HepG2 (cell line): Measurements from ENCODE around the gene STK4. TPM values are rescaled to one million over a fixed set of nuclear protein-coding genes. Genes with fewer than 3 reads are reported as not detected.

Experiments used
- ATF7 ChIP-seq, 2 experiments: fragments of 450-650 bp in 1 of 2; sonication (generic) in 1 of 2; formaldehyde crosslinking in 1 of 2; IDR thresholded peaks; 2 replicates each; pipeline versions ENCODE4 v1.4.0 to v1.6.1; 2016 to 2020; ENCODE audit warnings: antibody characterized with exemption in 1 of 2, mild to moderate bottlenecking in 1 of 2, missing genetic modification reagents in 1 of 2
- DMTF1 ChIP-seq: sonication (generic); formaldehyde crosslinking; IDR thresholded peaks from 2 replicates; pipeline ENCODE4 v1.4.0; 2020; ENCODE audit warnings: mild to moderate bottlenecking, missing genetic modification reagents
- HNRNPLL ChIP-seq: fragments of 200-400 bp; formaldehyde crosslinking; IDR thresholded peaks from 2 replicates; pipeline ENCODE4 v1.6.1; 2017; ENCODE audit warnings: mild to moderate bottlenecking, low read depth, low read length; ENCODE audit not compliant: poor library complexity, severe bottlenecking
- MIER3 ChIP-seq: IDR thresholded peaks from 2 replicates; pipeline ENCODE4 v1.6.1; 2016; ENCODE audit warnings: missing compliant biosample characterization, borderline replicate concordance
- MLLT10 ChIP-seq: sonication (generic); formaldehyde crosslinking; IDR thresholded peaks from 2 replicates; pipeline ENCODE4 v1.4.0; 2020; ENCODE audit warnings: missing genetic modification reagents
- NFIB ChIP-seq: sonication (generic); formaldehyde crosslinking; IDR thresholded peaks from 2 replicates; pipeline ENCODE4 v1.9.0; 2021; ENCODE audit warnings: missing genetic modification reagents, mild to moderate bottlenecking, borderline replicate concordance
- RFX1 ChIP-seq: fragments of 450-650 bp; IDR thresholded peaks from 2 replicates; pipeline ENCODE4 v1.6.1; 2017
- SOX5 ChIP-seq: IDR thresholded peaks from 2 replicates; pipeline ENCODE4 v1.6.1; 2016; ENCODE audit warnings: borderline replicate concordance
- STAT5B ChIP-seq: sonication (generic); formaldehyde crosslinking; IDR thresholded peaks from 2 replicates; pipeline ENCODE4 v1.4.0; 2020; ENCODE audit warnings: missing genetic modification reagents
- TCF7 ChIP-seq: sonication (generic); IDR thresholded peaks from 2 replicates; pipeline ENCODE4 v1.6.1; 2016; ENCODE audit warnings: antibody characterized with exemption, low read depth
- U2AF2 ChIP-seq: fragments of 200-400 bp; formaldehyde crosslinking; IDR thresholded peaks from 2 replicates; pipeline ENCODE4 v1.6.1; 2017; ENCODE audit warnings: low read depth, mild to moderate bottlenecking, low read length
- ZBTB38 ChIP-seq: sonication (generic); formaldehyde crosslinking; IDR thresholded peaks from 2 replicates; pipeline ENCODE4 v1.5.1; 2020; ENCODE audit warnings: mild to moderate bottlenecking, missing genetic modification reagents
- ZGPAT ChIP-seq: IDR thresholded peaks from 2 replicates; pipeline ENCODE4 v1.6.1; 2016; ENCODE audit warnings: mild to moderate bottlenecking
- ZNF382 ChIP-seq: sonication (generic); formaldehyde crosslinking; IDR thresholded peaks from 2 replicates; pipeline ENCODE4 v1.5.0; 2020; ENCODE audit warnings: missing genetic modification reagents, mild to moderate bottlenecking, borderline replicate concordance
- ZNF546 ChIP-seq: sonication (generic); formaldehyde crosslinking; conservative IDR thresholded peaks from 2 replicates; pipeline ENCODE4 v1.8.1; 2023; ENCODE audit warnings: mild to moderate bottlenecking, missing genetic modification reagents
- ZNF549 ChIP-seq: sonication (generic); formaldehyde crosslinking; IDR thresholded peaks from 2 replicates; pipeline ENCODE4 v1.5.0; 2020; ENCODE audit warnings: missing genetic modification reagents
- polyA plus RNA-seq, 8 experiments: library from polyadenylated mRNA; depleted of rRNA in 3 of 8; stranded (reverse) in 7 of 8; unstranded in 1 of 8; fragments of >200 nt; fragmentation: Illumina TruSeq in 4 of 8; extraction: Trizol in 4 of 8; gene quantifications; 2 replicates each; pipeline versions ENCODE4 v1.2.1 to v1.2.3, GENCODE V29; 2011 to 2016; ENCODE audit warnings: low read depth in 4 of 8, missing spikeins in 1 of 8, mixed read lengths in 1 of 8; ENCODE audit not compliant: insufficient read depth in 1 of 8
- total RNA-seq, 5 experiments: library from RNA; depleted of rRNA; stranded (reverse); fragments of >200 nt; fragmentation: Illumina TruSeq; extraction: Trizol; gene quantifications; 2 replicates each; pipeline ENCODE4 v1.2.3, GENCODE V29; 2016; ENCODE audit warnings: low read depth in 1 of 5
- TF ChIP-seq, protein P1 (sequence below): sonication (generic); formaldehyde crosslinking; IDR thresholded peaks from 2 replicates; pipeline ENCODE4 v1.9.0; 2021; ENCODE audit warnings: missing genetic modification reagents, mild to moderate bottlenecking, borderline replicate concordance
- TF ChIP-seq, protein P2 (sequence below): sonication (generic); formaldehyde crosslinking; IDR thresholded peaks from 2 replicates; pipeline ENCODE4 v1.8.1; 2022; ENCODE audit warnings: low read depth, mild to moderate bottlenecking, missing genetic modification reagents
- TF ChIP-seq, protein P3 (sequence below): sonication (generic); formaldehyde crosslinking; IDR thresholded peaks from 2 replicates; pipeline ENCODE4 v1.4.0; 2020; ENCODE audit warnings: missing genetic modification reagents

Gene STK4
- total and polyA plus RNA-seq, 2 of the 13 experiments (the other 11 are each of a cell fraction or from before 2014, with no cell fraction given) = 25.6 to 38.3 TPM

DNA sequence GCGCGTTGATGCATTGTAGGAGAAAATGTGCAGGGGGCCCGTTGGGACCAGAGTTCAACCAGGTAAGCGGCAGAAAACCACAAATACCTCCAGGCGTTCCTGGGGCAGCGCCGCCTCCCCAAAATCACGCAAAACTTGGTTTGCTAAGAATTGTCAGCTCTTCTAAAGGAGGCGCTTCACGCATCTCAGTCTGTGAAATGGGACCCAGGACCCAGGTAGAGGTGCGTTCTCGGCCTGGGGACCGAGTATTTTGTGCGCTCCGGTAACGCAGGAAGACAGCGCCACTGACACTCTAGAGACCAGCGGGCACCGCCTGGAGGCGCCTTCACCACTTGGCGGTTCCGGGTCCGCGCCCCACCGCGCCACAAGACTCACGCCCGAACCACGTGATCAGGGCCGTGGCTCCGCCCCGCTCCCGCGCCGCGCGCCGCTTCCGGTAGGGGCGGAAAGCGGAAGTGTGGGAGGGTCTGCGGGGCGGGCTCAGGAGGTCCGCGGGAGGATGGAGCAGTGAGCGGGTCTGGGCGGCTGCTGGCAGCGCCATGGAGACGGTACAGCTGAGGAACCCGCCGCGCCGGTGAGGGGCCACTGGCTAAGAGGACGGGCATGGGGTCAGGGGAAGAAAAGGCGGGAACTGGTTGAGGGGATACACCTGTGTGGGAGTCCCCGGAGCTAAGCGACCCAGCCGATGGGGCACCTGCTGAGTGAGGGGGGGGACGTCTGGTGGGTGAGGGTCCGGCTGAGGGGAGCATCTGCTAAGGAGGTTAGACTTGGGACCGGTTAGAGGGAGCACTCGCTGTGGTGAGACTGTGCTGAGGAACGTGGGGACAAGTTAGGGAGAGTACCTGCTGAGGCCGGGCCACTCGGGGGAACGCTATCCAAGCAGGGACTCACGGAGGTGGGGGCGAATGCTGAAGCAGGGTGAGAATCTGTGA is at the start of gene STK4 (continued):
- TF ChIP-seq MIER3 (CRISPR knock-in tag) (peak; percentile 90), TCF7 (no peak), ZBTB38 (peak; percentile 95), ZGPAT (CRISPR knock-in tag) (peak; percentile 100), ATF7 (IDR thresholded peaks at IDR 0.05) (no peak), ATF7 (CRISPR knock-in tag; IDR thresholded peaks at IDR 0.05) (peak; percentile 77), HNRNPLL (peak; percentile 93), ZNF382 (CRISPR knock-in tag) (no peak), SOX5 (CRISPR knock-in tag) (peak; percentile 76; the same call in 1 of the 2 replicates), MLLT10 (CRISPR knock-in tag) (no peak), U2AF2 (peak; percentile 65; the same call in 1 of the 2 replicates), DMTF1 (CRISPR knock-in tag) (no peak), NFIB (CRISPR knock-in tag) (no peak), RFX1 (peak; percentile 21; the same call in 1 of the 2 replicates), ZNF546 (peak; percentile 94), STAT5B (CRISPR knock-in tag) (no peak), ZNF549 (CRISPR knock-in tag) (no peak)
- TF ChIP-seq, protein P1, sequence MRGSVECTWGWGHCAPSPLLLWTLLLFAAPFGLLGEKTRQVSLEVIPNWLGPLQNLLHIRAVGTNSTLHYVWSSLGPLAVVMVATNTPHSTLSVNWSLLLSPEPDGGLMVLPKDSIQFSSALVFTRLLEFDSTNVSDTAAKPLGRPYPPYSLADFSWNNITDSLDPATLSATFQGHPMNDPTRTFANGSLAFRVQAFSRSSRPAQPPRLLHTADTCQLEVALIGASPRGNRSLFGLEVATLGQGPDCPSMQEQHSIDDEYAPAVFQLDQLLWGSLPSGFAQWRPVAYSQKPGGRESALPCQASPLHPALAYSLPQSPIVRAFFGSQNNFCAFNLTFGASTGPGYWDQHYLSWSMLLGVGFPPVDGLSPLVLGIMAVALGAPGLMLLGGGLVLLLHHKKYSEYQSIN (CRISPR knock-in tag) = no peak
- TF ChIP-seq, protein P2, sequence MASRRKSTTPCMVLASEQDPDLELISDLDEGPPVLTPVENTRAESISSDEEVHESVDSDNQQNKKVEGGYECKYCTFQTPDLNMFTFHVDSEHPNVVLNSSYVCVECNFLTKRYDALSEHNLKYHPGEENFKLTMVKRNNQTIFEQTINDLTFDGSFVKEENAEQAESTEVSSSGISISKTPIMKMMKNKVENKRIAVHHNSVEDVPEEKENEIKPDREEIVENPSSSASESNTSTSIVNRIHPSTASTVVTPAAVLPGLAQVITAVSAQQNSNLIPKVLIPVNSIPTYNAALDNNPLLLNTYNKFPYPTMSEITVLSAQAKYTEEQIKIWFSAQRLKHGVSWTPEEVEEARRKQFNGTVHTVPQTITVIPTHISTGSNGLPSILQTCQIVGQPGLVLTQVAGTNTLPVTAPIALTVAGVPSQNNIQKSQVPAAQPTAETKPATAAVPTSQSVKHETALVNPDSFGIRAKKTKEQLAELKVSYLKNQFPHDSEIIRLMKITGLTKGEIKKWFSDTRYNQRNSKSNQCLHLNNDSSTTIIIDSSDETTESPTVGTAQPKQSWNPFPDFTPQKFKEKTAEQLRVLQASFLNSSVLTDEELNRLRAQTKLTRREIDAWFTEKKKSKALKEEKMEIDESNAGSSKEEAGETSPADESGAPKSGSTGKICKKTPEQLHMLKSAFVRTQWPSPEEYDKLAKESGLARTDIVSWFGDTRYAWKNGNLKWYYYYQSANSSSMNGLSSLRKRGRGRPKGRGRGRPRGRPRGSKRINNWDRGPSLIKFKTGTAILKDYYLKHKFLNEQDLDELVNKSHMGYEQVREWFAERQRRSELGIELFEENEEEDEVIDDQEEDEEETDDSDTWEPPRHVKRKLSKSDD = peak; percentile 84; the same call in 1 of the 2 replicates
- TF ChIP-seq, protein P3, sequence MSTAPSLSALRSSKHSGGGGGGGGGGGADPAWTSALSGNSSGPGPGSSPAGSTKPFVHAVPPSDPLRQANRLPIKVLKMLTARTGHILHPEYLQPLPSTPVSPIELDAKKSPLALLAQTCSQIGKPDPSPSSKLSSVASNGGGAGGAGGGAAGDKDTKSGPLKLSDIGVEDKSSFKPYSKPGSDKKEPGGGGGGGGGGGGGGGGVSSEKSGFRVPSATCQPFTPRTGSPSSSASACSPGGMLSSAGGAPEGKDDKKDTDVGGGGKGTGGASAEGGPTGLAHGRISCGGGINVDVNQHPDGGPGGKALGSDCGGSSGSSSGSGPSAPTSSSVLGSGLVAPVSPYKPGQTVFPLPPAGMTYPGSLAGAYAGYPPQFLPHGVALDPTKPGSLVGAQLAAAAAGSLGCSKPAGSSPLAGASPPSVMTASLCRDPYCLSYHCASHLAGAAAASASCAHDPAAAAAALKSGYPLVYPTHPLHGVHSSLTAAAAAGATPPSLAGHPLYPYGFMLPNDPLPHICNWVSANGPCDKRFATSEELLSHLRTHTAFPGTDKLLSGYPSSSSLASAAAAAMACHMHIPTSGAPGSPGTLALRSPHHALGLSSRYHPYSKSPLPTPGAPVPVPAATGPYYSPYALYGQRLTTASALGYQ (CRISPR knock-in tag) = peak; percentile 81
